NCI-H128 (cell line): ENCODE measurements around the gene HPS6.
A peak's percentile ranks its signal among the peaks of the same experiment; 100 is the strongest.
"Not testable (repeated sequence)": the region's sequence is repeated elsewhere in the genome, so short reads cannot be mapped to it uniquely, and the experiment has no call there.

Source experiments
- DNase-seq: peaks from one replicate; lab custom pipeline; 2025; ENCODE audit not compliant: unreplicated experiment; lab: John Stamatoyannopoulos, UW

HPS6 gene

GRCh38 chr10:102064868-102065560 lies at the start of gene HPS6:
HPS6 (plus strand) TSS chr10:102065349; CDS start chr10:102065475, 126 bp downstream.
- peak; percentile 44 for DNase-seq

- DNase-seq, result no peak
Observed at GRCh38 chr10:102016416-102016815, 48.7 kb upstream of the HPS6 start.

GRCh38 chr10:102017295-102017694 lies 47.9 kb upstream of the HPS6 start:
- no peak for DNase-seq

GRCh38 chr10:102020938-102021337 lies 44.2 kb upstream of the HPS6 start:
- no peak for DNase-seq

- no peak for DNase-seq
Observed at GRCh38 chr10:102024799-102025198, 40.4 kb upstream of the HPS6 start.

GRCh38 chr10:102027261-102027660 lies 37.9 kb upstream of the HPS6 start:
- no peak for DNase-seq

GRCh38 chr10:102033787-102034186 lies 31.4 kb upstream of the HPS6 start:
- no peak for DNase-seq

GRCh38 chr10:102035807-102036206 lies 29.3 kb upstream of the HPS6 start:
- not testable (repeated sequence) for DNase-seq

GRCh38 chr10:102038410-102038809 lies 26.7 kb upstream of the HPS6 start:
- no peak for DNase-seq

GRCh38 chr10:102040305-102041050 lies 24.7 kb upstream of the HPS6 start:
- no peak for DNase-seq

GRCh38 chr10:102045292-102045691 lies 19.9 kb upstream of the HPS6 start:
- DNase-seq, result no peak

- no peak for DNase-seq
Observed at GRCh38 chr10:102046095-102046494, 19.1 kb upstream of the HPS6 start.

GRCh38 chr10:102054881-102055646 lies 10.1 kb upstream of the HPS6 start:
- DNase-seq, result not testable (repeated sequence)

GRCh38 chr10:102055647-102056419 lies 9.3 kb upstream of the HPS6 start, which contains the start of gene ARMH3:
ARMH3 (minus strand) TSS chr10:102056173; CDS start chr10:102040114, 16,059 bp downstream.
- peak; percentile 83 for DNase-seq

- no peak for DNase-seq
Observed at GRCh38 chr10:102059987-102060386, 5.2 kb upstream of the HPS6 start.

GRCh38 chr10:102064503-102064867 lies 664 bp upstream of the HPS6 start:
- DNase-seq, result no peak

GRCh38 chr10:102065561-102066398 lies 631 bp downstream of the HPS6 start:
- no peak for DNase-seq

GRCh38 chr10:102066399-102067088 lies 1.4 kb downstream of the HPS6 start:
- no peak for DNase-seq
